OCI-LY3 (cell line): Measurements from ENCODE around the gene EVA1A.

Experiments used
- H2AFZ ChIP-seq: fragments of 200-600, 300-600 bp; shearing (Covaris generic); 2 replicates; pipeline ENCODE4 v1.6.0; 2014; ENCODE audit warnings: antibody characterized with exemption, low read depth, low read length
- H3K27ac ChIP-seq: fragments of 200-600, 300-600 bp; sonication (generic); 2 replicates; pipeline ENCODE4 v1.5.1; 2014; ENCODE audit warnings: mild to moderate bottlenecking, low read length, moderate library complexity, mixed read lengths
- H3K27me3 ChIP-seq: fragments of 200-600, 300-600 bp; sonication (generic); 2 replicates; pipeline ENCODE4 v1.6.1; 2014; ENCODE audit warnings: low read depth, low read length, mixed read lengths
- H3K36me3 ChIP-seq: fragments of 200-600, 300-600 bp; sonication (generic); replicated peaks from 2 replicates; pipeline ENCODE3; 2014; ENCODE audit warnings: low read depth, low read length, mixed read lengths
- H3K4me1 ChIP-seq: fragments of 300-600, 200-600 bp; sonication (generic); 2 replicates; pipeline ENCODE4 v1.6.1; 2014; ENCODE audit warnings: low read length, mixed read lengths
- H3K4me2 ChIP-seq: fragments of 200-600, 300-600 bp; sonication (generic); 2 replicates; pipeline ENCODE4 v1.6.1; 2014; ENCODE audit warnings: low read length, mixed read lengths
- H3K4me3 ChIP-seq: fragments of 300-600, 200-600 bp; sonication (generic); 2 replicates; pipeline ENCODE4 v1.5.1; 2014; ENCODE audit warnings: antibody characterized with exemption, mild to moderate bottlenecking, low read length, moderate library complexity
- H3K79me2 ChIP-seq: fragments of 300-600, 200-600 bp; shearing (Covaris generic); 2 replicates; pipeline ENCODE4 v1.6.1; 2014; ENCODE audit warnings: mild to moderate bottlenecking, low read length, mixed read lengths
- H3K9ac ChIP-seq: fragments of 300-600, 200-600 bp; shearing (Covaris generic); 2 replicates; pipeline ENCODE4 v1.6.0; 2014; ENCODE audit warnings: mild to moderate bottlenecking, low read length, moderate library complexity
- H3K9me3 ChIP-seq: fragments of 200-600, 300-600 bp; shearing (Covaris generic); 2 replicates; pipeline ENCODE4 v1.6.1; 2014; ENCODE audit warnings: low read length, mixed read lengths; ENCODE audit not compliant: insufficient read depth
- H4K20me1 ChIP-seq: fragments of 200-600, 300-600 bp; sonication (generic); 2 replicates; pipeline ENCODE4 v1.6.1; 2016; ENCODE audit warnings: low read length, mixed read lengths; ENCODE audit not compliant: insufficient read depth
- EZH2phosphoT487 ChIP-seq: fragments of 200-600 bp; shearing (Covaris generic); IDR thresholded peaks from 2 replicates; pipeline ENCODE4 v1.6.1; 2018; ENCODE audit warnings: antibody characterized with exemption, mixed run types, low read depth
- TF ChIP-seq, protein P1 (sequence below): fragments of 200-600, 300-600 bp; sonication (generic); IDR thresholded peaks from 2 replicates; pipeline ENCODE4 v1.5.1; 2014; ENCODE audit warnings: antibody characterized with exemption, low read length, low read depth

The EVA1A gene

DNA sequence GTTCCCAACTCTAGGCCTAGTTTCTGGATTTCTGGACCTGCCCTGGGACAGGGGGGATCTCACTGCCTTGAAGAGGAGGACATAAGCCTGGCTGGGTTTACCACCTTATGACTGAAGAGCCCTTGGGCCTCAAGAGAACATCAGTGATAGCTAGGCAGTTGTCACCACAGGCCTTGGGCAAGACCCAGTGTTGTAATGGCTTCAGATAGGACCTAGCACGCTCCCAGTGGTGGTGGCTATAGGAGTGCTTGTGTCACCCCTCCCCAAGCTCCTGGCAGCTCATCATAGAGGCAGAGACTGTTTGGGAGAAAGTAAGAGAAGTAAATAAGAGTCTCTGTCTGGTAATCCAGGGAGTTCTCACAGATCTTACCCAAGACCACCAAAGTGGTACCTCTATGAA lies 19.4 kb upstream of the EVA1A start:
- H3K27me3 ChIP-seq, result no peaks in the 10 kb centered on the region
- H3K9ac ChIP-seq, result no peak overlapping the region
- no peak overlapping the region for H3K27ac ChIP-seq
- no peak overlapping the region for H3K4me3 ChIP-seq
- H3K36me3 ChIP-seq, result no peaks in the 10 kb centered on the region
- no peaks in the 10 kb centered on the region for H3K9me3 ChIP-seq
- no peaks in the 10 kb centered on the region for H3K4me1 ChIP-seq
- H3K4me2 ChIP-seq, result no peak overlapping the region
- no peak overlapping the region for H2AFZ ChIP-seq
- no peaks in the 10 kb centered on the region for H4K20me1 ChIP-seq
- no peaks in the 10 kb centered on the region for H3K79me2 ChIP-seq
- TF ChIP-seq EZH2phosphoT487, result no peak
- TF ChIP-seq, protein P1, sequence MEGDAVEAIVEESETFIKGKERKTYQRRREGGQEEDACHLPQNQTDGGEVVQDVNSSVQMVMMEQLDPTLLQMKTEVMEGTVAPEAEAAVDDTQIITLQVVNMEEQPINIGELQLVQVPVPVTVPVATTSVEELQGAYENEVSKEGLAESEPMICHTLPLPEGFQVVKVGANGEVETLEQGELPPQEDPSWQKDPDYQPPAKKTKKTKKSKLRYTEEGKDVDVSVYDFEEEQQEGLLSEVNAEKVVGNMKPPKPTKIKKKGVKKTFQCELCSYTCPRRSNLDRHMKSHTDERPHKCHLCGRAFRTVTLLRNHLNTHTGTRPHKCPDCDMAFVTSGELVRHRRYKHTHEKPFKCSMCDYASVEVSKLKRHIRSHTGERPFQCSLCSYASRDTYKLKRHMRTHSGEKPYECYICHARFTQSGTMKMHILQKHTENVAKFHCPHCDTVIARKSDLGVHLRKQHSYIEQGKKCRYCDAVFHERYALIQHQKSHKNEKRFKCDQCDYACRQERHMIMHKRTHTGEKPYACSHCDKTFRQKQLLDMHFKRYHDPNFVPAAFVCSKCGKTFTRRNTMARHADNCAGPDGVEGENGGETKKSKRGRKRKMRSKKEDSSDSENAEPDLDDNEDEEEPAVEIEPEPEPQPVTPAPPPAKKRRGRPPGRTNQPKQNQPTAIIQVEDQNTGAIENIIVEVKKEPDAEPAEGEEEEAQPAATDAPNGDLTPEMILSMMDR, result no peak

DNA sequence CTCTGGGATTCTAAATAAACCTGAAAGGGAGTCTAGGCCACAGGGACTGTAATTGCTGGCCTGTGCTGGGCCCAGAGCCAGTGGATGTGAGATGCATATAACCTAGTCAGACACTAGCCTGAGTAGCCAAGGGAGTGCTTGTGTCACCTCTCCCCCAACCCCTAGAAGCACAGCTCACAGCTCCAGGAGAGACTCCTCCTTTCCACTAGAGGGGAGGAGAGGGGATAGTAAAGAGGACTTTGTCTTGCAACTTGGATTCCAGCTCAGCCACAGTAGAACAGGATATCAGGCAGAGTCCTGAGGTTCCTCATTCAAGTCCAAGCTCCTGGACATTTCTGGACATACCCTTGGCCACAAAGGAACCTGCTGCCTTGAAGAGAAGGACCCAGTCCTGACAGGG lies 18.4 kb upstream of the EVA1A start:
- no peak overlapping the region for H2AFZ ChIP-seq
- no peak overlapping the region for H3K4me3 ChIP-seq
- no peaks in the 10 kb centered on the region for H3K79me2 ChIP-seq
- no peak overlapping the region for H3K4me2 ChIP-seq
- TF ChIP-seq, protein P1, result no peak
- no peaks in the 10 kb centered on the region for H3K9me3 ChIP-seq
- no peaks in the 10 kb centered on the region for H3K27me3 ChIP-seq
- no peaks in the 10 kb centered on the region for H4K20me1 ChIP-seq
- no peaks in the 10 kb centered on the region for H3K36me3 ChIP-seq
- H3K9ac ChIP-seq, result no peak overlapping the region
- H3K27ac ChIP-seq, result no peak overlapping the region
- H3K4me1 ChIP-seq, result no peaks in the 10 kb centered on the region

DNA sequence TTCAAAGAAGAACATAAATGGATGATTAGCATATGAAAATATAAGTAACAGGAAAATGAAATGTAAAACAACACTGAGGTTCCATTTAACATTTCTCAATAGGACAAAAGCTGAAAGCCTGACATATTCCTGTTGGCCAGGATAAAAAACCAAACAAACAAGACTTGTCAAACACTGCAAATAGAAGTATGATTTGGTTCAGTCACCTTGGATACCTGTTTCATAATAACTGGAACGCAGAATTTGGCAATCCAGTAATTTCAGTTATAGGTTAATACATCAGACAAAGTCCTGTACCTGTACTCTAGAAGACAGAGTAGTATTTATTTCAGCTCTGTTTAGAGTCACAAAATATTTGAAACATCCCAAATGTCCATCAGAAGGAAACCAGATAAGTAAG lies 16.5 kb upstream of the EVA1A start:
- H3K27ac ChIP-seq, result no peak overlapping the region
- H3K9ac ChIP-seq, result no peak overlapping the region
- TF ChIP-seq, protein P1, result no peak
- TF ChIP-seq EZH2phosphoT487, result no peak
- H3K4me1 ChIP-seq, result no peaks in the 10 kb centered on the region
- no peak overlapping the region for H3K4me3 ChIP-seq
- H4K20me1 ChIP-seq, result no peaks in the 10 kb centered on the region
- no peaks in the 10 kb centered on the region for H3K79me2 ChIP-seq
- H3K9me3 ChIP-seq, result no peaks in the 10 kb centered on the region
- H3K36me3 ChIP-seq, result no peaks in the 10 kb centered on the region
- H2AFZ ChIP-seq, result no peak overlapping the region
- no peak overlapping the region for H3K4me2 ChIP-seq
- no peaks in the 10 kb centered on the region for H3K27me3 ChIP-seq

DNA sequence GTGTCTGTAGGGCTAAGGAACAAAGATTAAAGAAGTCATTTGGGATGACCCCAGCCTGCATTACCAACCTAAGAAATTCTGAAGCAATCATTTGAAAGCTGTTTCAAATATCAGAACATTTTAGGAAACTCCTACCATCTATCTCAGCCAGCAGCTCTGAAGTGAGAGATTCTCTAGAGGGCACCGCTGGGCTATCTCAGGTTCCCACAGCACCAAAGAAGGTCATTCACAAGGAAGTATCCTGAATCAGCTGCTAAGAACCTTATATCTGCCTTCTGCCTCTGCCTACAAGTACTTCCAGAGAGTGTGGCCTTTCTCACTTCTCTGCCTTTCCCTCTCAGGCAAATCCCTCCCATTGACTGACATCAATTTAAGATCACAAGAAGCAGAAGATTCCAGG lies 13.4 kb upstream of the EVA1A start:
- Histone ChIP-seq H3K4me2 (no peak overlapping the region), H2AFZ (no peak overlapping the region), H4K20me1 (no peaks in the 10 kb centered on the region), H3K4me1 (no peaks in the 10 kb centered on the region), H3K9ac (no peak overlapping the region), H3K27me3 (peaks cover 5% of the 10 kb centered on the region; the same call in 1 of the 2 replicates), H3K27ac (no peak overlapping the region), H3K4me3 (no peak overlapping the region), H3K79me2 (no peaks in the 10 kb centered on the region), H3K36me3 (no peaks in the 10 kb centered on the region), H3K9me3 (no peaks in the 10 kb centered on the region)
- TF ChIP-seq, protein P1, result no peak
- TF ChIP-seq EZH2phosphoT487, result no peak
